Astrocyte (in vitro differentiated cells and primary cell): ENCODE results near the gene RNPEP. TPM values are rescaled to one million over a fixed set of nuclear protein-coding genes. Genes with fewer than 3 reads are reported as not detected.
"Not testable (repeated sequence)": the region's sequence is repeated elsewhere in the genome, so short reads cannot be mapped to it uniquely, and the experiment has no call there.

Experiments used
- DNase-seq: peaks from one replicate; pipeline ENCODE4 v3.0.0-alpha.2; 2010; ENCODE audit warnings: low read depth
- FAIRE-seq: peaks from 2 replicates; lab custom pipeline; 2011; peaks lifted over from hg19 to GRCh38; lab: Jason Lieb, UNC
- H2AFZ ChIP-seq: 2 replicates; pipeline ENCODE4 v1.6.0; 2012; ENCODE audit warnings: low read depth, low read length, inconsistent platforms
- H3K27ac ChIP-seq: 2 replicates; pipeline ENCODE4 v1.5.1; 2011; ENCODE audit warnings: low read depth, low read length, inconsistent platforms
- H3K27me3 ChIP-seq: 2 replicates; pipeline ENCODE4 v1.6.0; 2011; ENCODE audit warnings: low read length, inconsistent platforms; ENCODE audit not compliant: insufficient read depth
- H3K36me3 ChIP-seq: 2 replicates; pipeline ENCODE4 v1.5.1; 2011; ENCODE audit warnings: low read length, inconsistent platforms; ENCODE audit not compliant: insufficient read depth
- H3K4me1 ChIP-seq: 2 replicates; pipeline ENCODE4 v1.5.1; 2011; ENCODE audit warnings: low read length, inconsistent platforms; ENCODE audit not compliant: insufficient read depth
- H3K4me2 ChIP-seq: 2 replicates; pipeline ENCODE4 v1.6.0; 2012; ENCODE audit warnings: low read length, inconsistent platforms
- H3K4me3 ChIP-seq: 2 replicates; pipeline ENCODE4 v1.5.1; 2011; ENCODE audit warnings: low read depth, mild to moderate bottlenecking, low read length, inconsistent platforms; ENCODE audit not compliant: insufficient read depth
- H3K79me2 ChIP-seq: 2 replicates; pipeline ENCODE4 v1.6.0; 2012; ENCODE audit warnings: mild to moderate bottlenecking, low read length, inconsistent platforms; ENCODE audit not compliant: insufficient read depth
- H3K9ac ChIP-seq: 2 replicates; pipeline ENCODE4 v1.6.0; 2012; ENCODE audit warnings: mild to moderate bottlenecking, low read length, inconsistent platforms
- H3K9me3 ChIP-seq: 2 replicates; pipeline ENCODE4 v1.5.1; 2012; ENCODE audit warnings: low read depth, mild to moderate bottlenecking, low read length, inconsistent platforms; ENCODE audit not compliant: insufficient read depth
- H4K20me1 ChIP-seq: 2 replicates; pipeline ENCODE4 v1.6.0; 2012; ENCODE audit warnings: low read length, inconsistent platforms; ENCODE audit not compliant: insufficient read depth
- H3K27ac Mint-ChIP-seq: one replicate; pipeline ENCODE4 v1.8.0; 2021; ENCODE audit warnings: mild to moderate bottlenecking, mixed read lengths; ENCODE audit not compliant: unreplicated experiment
- H3K27me3 Mint-ChIP-seq: one replicate; pipeline ENCODE4 v1.8.0; 2021; ENCODE audit warnings: low read depth, mixed read lengths; ENCODE audit not compliant: unreplicated experiment
- H3K36me3 Mint-ChIP-seq: one replicate; pipeline ENCODE4 v1.8.0; 2021; ENCODE audit warnings: low read depth, mixed read lengths; ENCODE audit not compliant: unreplicated experiment
- H3K4me1 Mint-ChIP-seq: one replicate; pipeline ENCODE4 v1.8.0; 2021; ENCODE audit warnings: low read depth, mixed read lengths; ENCODE audit not compliant: unreplicated experiment
- H3K4me3 Mint-ChIP-seq: one replicate; pipeline ENCODE4 v1.8.0; 2021; ENCODE audit warnings: mild to moderate bottlenecking, moderate library complexity, mixed read lengths; ENCODE audit not compliant: unreplicated experiment
- H3K9me3 Mint-ChIP-seq: one replicate; pipeline ENCODE4 v1.8.0; 2021; ENCODE audit warnings: mild to moderate bottlenecking, mixed read lengths; ENCODE audit not compliant: unreplicated experiment
- EZH2 ChIP-seq: IDR thresholded peaks from 2 replicates; pipeline ENCODE4 v1.6.1; 2012; ENCODE audit warnings: mild to moderate bottlenecking, low read length, inconsistent platforms; ENCODE audit not compliant: insufficient read depth
- total RNA-seq: library from RNA; stranded (reverse); gene quantifications from 2 replicates; pipeline ENCODE4 v1.2.1, GENCODE V29; 2021
- TF ChIP-seq, protein P1 (sequence below): IDR thresholded peaks from 2 replicates; pipeline ENCODE4 v1.5.1; 2011; ENCODE audit warnings: low read depth, mild to moderate bottlenecking, inconsistent platforms, low read length, moderate library complexity; ENCODE audit not compliant: insufficient read depth

RNPEP gene
- total RNA-seq, 1 donor from 2014 or later, result 68.9 TPM

DNA sequence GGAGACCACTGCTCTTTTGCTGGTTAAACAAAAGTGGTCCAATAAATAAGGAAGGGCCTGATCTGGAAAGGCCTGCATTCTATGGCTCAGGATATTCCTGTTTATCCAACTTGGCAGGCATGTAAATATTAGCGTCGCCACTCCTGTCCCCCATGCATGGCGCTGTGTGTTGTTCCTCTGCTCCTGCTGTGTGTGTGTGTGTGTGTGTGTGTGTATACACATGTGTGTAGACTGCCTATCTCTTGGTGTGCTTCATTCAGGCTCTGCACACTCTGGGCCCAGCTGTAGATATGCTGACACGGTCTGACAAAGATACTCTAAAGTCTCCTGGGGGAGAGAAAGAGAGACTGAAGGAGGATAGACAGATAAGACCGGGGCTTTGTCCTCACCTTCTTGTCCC lies 42.9 kb upstream of the RNPEP start:
- no peak overlapping the region for H3K27ac ChIP-seq

DNA sequence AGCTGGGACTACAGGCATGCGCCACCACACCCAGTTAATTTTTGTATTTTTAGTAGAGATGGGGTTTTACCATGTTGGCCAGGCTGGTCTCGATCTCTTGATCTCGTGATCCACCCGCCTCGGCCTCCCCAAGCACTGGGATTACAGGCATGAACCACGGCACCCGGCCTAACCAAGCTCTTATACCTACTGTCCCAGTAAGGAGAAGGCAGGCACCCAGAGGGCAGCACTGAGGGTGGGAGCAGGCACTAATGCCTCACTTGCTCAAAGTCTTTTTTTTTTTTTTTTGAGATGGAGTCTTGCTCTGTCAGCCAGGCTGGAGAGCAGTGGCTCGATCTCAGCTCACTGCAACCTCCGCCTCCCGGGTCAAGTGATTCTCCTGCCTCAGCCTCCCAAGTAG lies 42.1 kb upstream of the RNPEP start:
- H3K4me3 ChIP-seq, H3K27ac ChIP-seq, H3K4me1 ChIP-seq, H3K4me3 Mint-ChIP-seq, H3K4me2 ChIP-seq, H3K9me3 Mint-ChIP-seq, H3K27me3 Mint-ChIP-seq, FAIRE-seq, DNase-seq, H3K27ac Mint-ChIP-seq, H3K79me2 ChIP-seq, H3K9ac ChIP-seq, H4K20me1 ChIP-seq, H2AFZ ChIP-seq, H3K27me3 ChIP-seq, H3K9me3 ChIP-seq, H3K36me3 ChIP-seq: not testable (repeated sequence)
- peaks cover 11% of the 10 kb centered on the region for H3K36me3 Mint-ChIP-seq
- H3K4me1 Mint-ChIP-seq, result peaks cover 30% of the 10 kb centered on the region

More for the DNA sequence above, 42.9 kb upstream of the RNPEP start:
- Histone ChIP-seq H2AFZ (no peak overlapping the region), H3K9ac (no peak overlapping the region), H3K9me3 (no peaks in the 10 kb centered on the region), H3K4me2 (no peak overlapping the region), H3K4me1 (no peaks in the 10 kb centered on the region), H4K20me1 (no peaks in the 10 kb centered on the region), H3K79me2 (no peaks in the 10 kb centered on the region), H3K27me3 (no peaks in the 10 kb centered on the region), H3K4me3 (no peak overlapping the region), H3K36me3 (no peaks in the 10 kb centered on the region)
- Mint-ChIP-seq H3K4me3 (no peak overlapping the region), H3K4me1 (peaks cover 23% of the 10 kb centered on the region), H3K27me3 (peaks cover 3% of the 10 kb centered on the region), H3K9me3 (no peaks in the 10 kb centered on the region), H3K27ac (no peak overlapping the region), H3K36me3 (peaks cover 11% of the 10 kb centered on the region)
- TF ChIP-seq EZH2, result no peak
- TF ChIP-seq, protein P1, sequence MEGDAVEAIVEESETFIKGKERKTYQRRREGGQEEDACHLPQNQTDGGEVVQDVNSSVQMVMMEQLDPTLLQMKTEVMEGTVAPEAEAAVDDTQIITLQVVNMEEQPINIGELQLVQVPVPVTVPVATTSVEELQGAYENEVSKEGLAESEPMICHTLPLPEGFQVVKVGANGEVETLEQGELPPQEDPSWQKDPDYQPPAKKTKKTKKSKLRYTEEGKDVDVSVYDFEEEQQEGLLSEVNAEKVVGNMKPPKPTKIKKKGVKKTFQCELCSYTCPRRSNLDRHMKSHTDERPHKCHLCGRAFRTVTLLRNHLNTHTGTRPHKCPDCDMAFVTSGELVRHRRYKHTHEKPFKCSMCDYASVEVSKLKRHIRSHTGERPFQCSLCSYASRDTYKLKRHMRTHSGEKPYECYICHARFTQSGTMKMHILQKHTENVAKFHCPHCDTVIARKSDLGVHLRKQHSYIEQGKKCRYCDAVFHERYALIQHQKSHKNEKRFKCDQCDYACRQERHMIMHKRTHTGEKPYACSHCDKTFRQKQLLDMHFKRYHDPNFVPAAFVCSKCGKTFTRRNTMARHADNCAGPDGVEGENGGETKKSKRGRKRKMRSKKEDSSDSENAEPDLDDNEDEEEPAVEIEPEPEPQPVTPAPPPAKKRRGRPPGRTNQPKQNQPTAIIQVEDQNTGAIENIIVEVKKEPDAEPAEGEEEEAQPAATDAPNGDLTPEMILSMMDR, result no peak
- FAIRE-seq (no peak), DNase-seq (no peak)

DNA sequence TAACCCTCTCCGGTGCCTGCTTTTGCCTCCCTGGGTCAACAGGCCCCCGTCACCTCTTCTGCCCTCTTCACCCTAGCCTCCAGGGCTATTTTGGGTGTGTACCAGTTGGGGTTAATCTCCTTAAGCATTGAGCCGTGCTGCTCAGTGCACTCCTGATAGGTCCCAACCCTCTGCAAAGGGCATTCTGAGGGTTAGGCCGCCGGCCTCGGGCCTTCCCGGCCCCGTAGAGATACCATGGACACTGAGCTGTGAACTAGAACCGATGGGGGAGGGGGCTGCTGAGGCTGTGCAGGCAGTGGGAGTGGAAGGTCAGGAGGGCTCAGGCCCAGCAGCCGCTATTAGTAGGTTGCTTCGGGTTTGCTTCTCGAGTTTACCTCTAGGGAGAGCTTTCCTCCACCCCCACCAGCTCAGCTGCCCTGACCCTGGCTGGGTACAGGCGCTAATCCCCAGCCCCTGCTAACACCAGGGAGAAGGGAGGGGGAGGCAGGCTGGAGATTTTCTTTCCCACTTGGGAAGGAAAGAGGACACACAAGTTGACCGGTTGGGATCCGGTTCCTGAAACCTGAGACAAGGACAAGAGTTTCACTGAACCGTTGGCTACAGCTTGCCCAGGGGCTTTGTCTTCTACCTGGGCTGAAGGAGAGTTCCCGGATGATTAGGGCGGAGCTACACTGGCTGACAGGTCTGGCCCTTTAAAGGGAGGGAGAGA lies 40.9 kb upstream of the RNPEP start:
- peak overlapping the region; percentile 27 for H2AFZ ChIP-seq
- H3K4me3 ChIP-seq, result no peak overlapping the region
- FAIRE-seq (no peak), DNase-seq (no peak)
- no peaks in the 10 kb centered on the region for H4K20me1 ChIP-seq
- no peak overlapping the region for H3K27ac Mint-ChIP-seq
- no peaks in the 10 kb centered on the region for H3K27me3 ChIP-seq
- H3K4me1 Mint-ChIP-seq, result peaks cover 41% of the 10 kb centered on the region
- no peaks in the 10 kb centered on the region for H3K9me3 ChIP-seq
- no peaks in the 10 kb centered on the region for H3K9me3 Mint-ChIP-seq
- H3K79me2 ChIP-seq, result no peaks in the 10 kb centered on the region
- H3K9ac ChIP-seq, result no peak overlapping the region
- no peak overlapping the region for H3K4me3 Mint-ChIP-seq
- no peak overlapping the region for H3K4me2 ChIP-seq
- no peak for TF ChIP-seq EZH2
- TF ChIP-seq, protein P1, result no peak
- H3K36me3 ChIP-seq, result no peaks in the 10 kb centered on the region
- no peaks in the 10 kb centered on the region for H3K27me3 Mint-ChIP-seq
- no peak overlapping the region for H3K27ac ChIP-seq
- peaks cover 8% of the 10 kb centered on the region for H3K36me3 Mint-ChIP-seq
- H3K4me1 ChIP-seq, result peaks cover 15% of the 10 kb centered on the region
